HUDEP-2 (cell line): ENCODE results near the gene ACOT6.
"Not testable (repeated sequence)": the region's sequence is repeated elsewhere in the genome, so short reads cannot be mapped to it uniquely, and the experiment has no call there.

ENCODE experiments used
- DNase-seq, 76 experiments: peaks; one replicate each; lab custom pipeline; 2025; ENCODE audit not compliant: unreplicated experiment in 76 of 76; lab: John Stamatoyannopoulos, UW

The ACOT6 gene, protein sequence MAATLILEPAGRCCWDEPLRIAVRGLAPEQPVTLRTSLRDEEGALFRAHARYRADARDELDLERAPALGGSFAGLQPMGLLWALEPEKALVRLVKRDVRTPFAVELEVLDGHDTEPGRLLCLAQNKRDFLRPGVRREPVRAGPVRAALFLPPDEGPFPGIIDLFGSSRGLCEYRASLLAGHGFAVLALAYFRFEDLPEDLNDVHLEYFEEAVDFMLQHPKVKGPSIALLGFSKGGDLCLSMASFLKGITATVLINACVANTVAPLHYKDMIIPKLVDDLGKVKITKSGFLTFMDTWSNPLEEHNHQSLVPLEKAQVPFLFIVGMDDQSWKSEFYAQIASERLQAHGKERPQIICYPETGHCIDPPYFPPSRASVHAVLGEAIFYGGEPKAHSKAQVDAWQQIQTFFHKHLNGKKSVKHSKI

DNA sequence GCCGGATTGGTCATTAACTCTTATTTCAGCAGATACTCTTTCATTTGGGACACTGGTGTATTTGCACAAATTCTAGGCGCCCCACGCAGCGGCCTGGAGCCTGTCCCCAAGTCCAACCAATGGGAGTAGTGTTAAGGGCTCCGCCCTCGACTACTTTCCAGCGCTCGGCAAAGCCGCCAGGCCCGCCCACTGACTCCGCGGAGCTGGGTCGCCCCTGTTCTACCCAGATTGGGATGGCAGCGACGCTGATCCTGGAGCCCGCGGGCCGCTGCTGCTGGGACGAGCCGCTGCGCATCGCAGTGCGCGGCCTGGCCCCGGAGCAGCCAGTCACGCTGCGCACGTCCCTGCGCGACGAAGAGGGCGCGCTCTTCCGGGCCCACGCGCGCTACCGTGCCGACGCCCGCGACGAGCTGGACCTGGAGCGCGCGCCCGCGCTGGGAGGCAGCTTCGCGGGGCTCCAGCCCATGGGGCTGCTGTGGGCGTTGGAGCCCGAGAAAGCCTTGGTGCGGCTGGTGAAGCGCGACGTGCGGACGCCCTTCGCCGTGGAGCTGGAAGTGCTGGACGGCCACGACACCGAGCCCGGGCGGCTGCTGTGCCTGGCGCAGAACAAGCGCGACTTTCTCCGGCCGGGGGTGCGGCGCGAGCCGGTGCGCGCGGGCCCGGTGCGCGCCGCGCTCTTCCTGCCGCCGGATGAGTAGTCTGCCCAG lies at the start of gene ACOT6:
ACOT6 (plus strand) TSS at position 179 of the 707 bp plus-strand sequence; CDS start at position 234, 55 bp downstream.
- peak in 63 of 76 experiments; percentile 8 to 69 (median 43) for DNase-seq

DNA sequence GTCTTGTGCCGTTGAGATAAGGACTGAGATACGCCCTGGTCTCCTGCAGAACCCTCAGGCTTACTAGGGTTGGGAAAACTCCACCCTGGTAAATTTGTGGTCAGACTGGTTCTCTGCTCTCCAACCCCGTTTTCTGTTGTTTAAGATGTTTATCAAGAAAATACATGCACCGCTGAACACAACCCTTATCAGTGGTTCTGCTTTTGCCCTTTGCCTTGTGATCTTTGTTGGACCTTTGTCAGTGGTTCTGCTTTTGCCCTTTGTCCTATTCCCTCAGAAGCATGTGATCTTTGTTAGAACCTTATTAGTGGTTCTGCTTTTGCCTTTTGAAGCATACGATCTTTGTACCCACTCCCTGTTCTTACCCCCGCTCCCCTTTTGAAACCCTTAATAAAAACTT lies 49.6 kb upstream of the ACOT6 start:
- DNase-seq: peak in 27 of 76 experiments; percentile 2 to 80 (median 45)

DNA sequence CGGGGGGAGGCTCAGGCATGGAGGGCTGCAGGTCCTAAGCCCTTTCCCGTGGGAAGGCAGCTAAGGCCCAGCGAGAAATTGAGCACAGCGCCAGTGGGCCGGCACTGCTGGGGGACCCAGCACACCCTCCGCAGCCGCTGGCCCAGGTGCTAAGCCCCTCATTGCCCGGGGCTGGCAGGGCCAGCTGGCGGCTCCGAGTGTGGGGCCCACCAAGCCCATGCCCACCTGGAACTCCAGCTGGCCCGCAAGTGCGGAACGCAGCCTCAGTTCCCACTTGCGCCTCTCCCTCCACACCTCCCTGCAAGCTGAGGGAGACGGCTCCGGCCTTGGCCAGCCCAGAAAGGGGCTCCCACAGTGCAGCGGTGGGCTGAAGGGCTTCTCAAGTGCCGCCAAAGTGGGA lies 45.9 kb upstream of the ACOT6 start:
- DNase-seq: not testable (repeated sequence)

DNA sequence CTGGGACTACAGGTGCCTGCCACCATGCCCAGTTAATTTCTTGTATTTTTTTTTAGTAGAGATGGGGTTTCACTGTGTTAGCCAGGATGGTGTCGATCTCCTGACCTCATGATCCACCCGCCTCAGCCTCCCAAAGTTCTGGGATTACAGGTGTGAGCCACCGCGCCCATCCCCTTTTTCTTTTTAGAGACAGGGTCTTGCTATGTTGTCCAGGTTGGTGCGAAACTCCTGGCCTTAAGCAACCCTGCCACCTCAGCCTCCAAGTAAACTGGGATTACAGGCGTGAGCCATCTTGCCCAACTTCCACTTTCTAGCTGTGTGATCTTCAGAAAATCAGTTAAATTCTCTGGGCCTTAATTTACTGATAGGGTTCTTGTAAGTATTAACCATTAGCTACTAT lies 45.4 kb upstream of the ACOT6 start:
- DNase-seq: not testable (repeated sequence)

DNA sequence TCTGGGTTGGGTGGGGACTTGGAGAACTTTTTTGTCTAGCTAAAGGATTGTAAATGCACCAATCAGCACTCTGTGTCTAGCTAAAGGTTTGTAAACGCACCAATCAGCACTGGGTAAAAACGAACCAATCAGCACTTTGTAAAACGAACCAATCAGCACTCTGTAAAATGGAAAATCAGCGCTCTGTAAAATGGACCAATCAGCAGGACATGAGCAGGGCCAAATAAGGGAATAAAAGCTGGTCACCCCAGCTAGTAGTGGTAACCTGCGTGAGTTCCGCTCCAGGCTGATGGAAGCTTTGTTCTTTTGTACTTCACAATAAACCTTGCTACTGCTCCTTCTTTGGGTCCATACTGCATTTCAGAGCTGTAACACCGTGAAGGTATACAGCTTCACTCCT lies 45.0 kb upstream of the ACOT6 start:
- DNase-seq: no peak

DNA sequence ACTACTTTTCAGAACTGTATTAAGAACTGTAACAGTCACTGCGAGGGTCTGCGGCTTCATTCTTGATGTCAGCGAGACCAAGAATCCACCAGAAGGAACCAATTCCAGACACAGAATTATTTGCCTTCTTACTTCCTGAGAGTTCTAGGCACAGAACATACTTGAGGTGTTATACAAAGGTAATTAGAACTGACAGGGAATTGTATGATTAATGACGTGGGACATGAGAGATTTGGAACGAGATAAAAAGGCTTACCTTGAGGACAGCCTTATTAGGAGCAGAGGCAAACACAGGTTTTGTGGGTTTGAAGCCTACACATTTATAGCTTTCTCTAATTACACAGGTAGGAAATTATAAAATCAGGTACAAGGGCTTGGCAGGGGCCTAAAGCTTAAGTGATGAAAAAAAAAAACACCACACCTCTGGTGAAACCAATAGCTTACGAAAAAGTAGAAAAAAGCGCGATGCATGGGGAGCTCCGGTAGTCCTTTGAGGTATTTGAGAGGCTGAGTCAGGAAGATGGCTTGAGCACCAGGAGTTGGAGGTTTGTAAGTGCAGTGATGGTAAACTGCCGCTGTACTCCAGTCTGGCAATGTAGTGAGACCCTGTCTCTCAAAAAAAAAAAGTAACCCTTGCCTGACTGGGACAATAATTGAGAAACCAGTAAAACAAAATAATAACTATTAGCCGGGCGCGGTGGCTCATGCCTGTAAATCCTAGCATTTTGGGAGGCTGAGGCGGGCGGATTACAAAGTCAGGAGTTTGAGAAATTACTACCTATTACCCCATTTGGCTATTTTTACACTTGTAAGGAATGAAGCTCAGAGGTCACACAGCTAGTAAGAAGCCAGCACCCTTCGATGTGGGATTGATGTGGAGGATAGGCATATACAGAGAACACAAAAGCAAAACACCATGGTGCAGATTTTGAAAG lies 44.1 kb upstream of the ACOT6 start:
- DNase-seq: no peak

DNA sequence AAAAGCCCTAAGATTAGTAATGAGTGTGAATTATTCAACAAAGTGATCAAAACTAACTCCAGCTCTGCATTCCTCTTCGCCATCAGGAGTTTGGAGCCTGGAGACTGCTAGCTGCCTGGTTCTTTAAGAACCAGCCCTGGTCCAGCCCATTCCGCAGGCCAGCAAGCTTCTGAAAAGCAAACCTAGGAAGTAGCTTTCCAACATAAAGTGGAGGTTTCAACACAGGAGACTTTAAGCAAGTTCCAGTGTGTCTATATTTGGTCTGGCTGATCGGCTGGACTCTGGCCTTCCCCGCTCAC lies 43.5 kb upstream of the ACOT6 start:
- DNase-seq: peak in 1 of 76 experiments; percentile 16

DNA sequence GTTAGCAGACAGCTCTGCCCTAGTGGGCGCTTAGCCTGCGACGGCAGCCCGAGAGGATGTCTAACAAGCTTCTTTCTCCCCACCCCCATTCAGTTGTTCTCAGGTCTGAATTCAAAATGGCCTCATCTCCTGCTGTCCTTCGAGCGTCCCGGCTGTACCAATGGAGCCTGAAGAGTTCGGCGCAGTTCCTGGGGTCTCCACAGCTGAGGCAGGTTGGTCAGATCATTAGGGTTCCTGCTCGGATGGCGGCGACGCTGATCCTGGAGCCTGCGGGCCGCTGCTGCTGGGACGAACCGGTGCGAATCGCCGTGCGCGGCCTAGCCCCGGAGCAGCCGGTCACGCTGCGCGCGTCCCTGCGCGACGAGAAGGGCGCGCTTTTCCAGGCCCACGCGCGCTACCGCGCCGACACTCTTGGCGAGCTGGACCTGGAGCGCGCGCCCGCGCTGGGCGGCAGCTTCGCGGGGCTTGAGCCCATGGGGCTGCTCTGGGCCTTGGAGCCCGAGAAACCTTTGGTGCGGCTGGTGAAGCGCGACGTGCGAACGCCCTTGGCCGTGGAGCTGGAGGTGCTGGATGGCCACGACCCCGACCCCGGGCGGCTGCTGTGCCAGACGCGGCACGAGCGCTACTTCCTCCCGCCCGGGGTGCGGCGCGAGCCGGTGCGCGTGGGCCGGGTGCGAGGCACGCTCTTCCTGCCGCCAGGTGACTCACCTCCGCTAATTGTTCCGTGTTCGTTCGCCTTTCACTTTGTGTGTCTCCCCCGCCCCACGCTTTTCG lies 42.9 kb upstream of the ACOT6 start, which contains the start of gene ACOT2:
ACOT2 (plus strand) TSS at position 29 of the 774 bp plus-strand sequence; CDS start at position 57, 28 bp downstream.
- peak in 74 of 76 experiments; percentile 13 to 81 (median 58) for DNase-seq

DNA sequence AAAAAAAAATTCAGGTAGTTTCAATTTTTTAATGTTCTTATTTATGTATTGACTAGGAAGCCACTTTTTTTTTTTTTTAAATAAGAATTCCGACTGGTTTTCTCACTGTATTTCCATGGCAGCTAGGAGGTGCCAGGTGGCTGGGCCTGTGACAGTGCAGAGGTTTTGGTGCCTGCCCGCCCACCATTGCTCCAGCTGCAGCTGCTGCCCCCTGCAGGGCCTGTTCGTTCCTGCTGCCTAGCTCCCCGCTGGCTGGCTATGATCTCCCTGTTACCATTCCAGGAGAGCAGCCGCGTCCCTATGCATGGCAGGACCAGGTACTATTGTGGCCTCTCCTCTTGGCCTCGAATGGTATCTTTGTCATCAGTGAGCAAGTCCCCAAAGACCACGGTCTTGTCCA lies 41.4 kb upstream of the ACOT6 start:
- DNase-seq: peak in 49 of 76 experiments; percentile 7 to 63 (median 31)

DNA sequence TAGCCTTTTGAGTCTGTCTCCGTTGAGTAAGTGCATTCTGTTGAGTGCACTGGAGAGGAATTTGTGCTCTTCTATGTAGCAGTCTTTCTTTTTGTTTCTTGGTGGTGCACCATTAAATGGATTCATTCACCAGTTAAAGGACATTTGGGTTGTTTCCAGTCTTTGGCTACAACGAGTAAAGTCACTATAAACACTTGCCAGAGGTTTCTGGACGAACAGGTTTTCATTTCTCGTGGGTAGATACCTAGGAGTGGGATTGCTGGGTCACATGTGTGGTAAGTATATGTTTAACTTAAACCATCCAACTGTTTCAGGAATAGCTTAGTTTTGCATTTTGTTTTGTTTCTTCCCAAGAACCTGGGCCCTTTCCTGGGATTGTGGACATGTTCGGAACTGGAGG lies 39.3 kb upstream of the ACOT6 start:
- not testable (repeated sequence) for DNase-seq

DNA sequence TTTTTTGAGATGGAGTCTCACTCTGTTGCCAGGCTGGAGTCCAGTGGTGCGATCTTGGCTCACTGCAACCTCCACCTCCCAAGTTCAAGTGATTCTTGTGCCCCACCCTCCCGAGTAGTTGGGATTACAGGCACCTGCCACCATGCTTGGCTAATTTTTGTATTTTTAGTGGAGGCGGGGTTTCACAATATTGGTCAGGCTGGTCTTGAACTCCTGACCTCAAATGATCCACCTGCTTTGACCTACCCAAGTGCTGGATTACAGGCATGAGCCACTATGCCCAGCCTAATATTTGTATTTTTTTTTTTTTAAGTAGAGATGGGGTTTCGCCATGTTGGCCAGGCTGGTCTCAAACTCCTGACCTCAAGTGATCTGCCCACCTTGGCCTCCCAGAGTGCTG lies 38.6 kb upstream of the ACOT6 start:
- not testable (repeated sequence) for DNase-seq

DNA sequence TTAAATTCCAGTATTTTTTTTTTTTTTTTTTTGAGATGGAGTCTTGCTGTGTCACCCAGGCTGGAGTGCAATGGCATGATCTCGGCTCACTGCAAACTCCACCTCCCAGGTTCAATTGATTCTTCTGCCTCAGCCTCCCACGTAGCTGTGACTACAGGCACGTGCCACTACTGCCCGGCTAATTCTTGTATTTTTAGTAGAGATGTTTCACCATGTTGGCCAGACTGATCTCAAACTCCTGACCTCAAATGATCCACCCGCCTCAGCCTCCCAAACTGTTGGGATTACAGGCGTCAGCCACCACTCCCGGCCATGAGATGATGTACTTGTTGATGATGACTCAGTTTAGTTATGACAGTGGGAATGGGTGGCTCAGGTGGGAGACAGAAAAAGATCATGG lies 38.1 kb upstream of the ACOT6 start:
- not testable (repeated sequence) for DNase-seq

DNA sequence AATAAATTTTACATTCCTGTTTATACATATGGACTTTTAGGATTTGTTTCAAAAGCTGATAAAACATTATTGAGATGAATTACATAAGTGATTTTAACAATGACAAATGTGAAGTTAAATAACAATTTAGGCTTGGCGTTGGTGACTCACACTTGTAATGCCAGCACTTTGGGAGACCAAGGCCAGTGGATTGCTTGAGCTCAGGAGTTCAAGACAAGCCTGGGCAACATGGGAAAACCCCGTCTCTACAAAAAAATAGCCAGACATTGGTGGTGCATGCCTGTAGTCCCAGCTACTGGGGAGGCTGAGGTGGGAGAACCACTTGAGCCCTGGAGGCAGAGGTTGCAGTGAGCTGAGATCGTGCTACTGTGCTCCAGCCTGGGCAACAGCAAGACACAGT lies 35.9 kb upstream of the ACOT6 start:
- no peak for DNase-seq

DNA sequence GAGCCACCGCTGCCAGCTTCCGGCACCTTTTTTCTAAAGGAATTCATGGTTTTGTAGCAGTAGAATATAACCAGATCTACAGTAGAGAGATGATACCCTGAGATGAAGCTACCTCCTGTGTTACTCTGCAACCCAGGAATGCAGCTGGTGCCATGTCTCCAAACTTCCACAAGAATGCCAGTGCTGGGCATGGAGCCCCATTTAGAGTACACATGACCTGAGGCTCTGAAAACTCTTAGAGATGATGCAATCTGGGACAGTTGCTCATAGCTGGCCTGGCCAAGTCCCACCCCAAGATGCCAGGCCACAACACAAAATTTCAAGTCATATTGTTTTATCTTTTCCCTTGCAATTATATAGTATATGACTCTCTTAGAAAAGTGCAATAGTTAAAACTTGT lies 35.1 kb upstream of the ACOT6 start:
- DNase-seq: not testable (repeated sequence)

DNA sequence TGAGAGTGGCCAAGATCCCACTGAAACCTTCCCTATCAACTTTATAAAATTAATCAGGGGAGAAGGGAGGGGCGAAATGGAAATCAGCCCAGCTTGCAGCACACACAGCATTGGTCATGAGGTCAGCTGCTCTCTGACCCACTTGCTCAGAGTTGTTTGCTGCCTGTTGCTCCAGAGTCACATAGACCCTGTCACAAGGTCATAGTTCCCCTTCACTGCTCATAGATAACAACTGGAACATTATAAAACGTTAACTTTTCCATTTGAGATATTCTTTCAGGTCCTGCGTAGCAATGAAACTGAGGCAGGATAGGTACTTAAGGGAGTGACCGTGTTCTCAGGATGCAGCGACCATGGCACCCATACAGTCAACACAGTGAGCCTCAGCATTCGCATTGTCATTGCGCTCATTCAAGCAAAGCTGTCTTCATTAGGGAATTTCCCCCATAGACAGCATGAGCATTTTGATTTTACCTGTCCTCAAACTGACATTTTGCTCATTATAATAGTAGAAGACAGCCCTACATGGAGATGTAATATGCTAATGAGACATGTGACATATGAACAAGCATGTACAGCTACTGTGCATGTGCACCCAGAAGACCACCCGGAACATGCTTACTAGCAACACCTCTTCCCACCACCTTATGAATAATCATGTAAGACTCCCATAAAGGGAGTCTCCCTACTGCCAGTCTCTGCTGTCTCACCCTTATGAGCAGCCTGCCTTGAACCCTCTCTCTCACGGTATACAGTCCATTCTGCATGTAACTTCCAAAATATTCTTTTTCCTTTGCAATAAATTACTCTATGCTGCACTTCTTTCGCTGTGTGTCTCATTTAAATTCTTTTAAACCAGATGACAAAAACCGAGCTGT lies 30.0 kb upstream of the ACOT6 start:
- not testable (repeated sequence) for DNase-seq

DNA sequence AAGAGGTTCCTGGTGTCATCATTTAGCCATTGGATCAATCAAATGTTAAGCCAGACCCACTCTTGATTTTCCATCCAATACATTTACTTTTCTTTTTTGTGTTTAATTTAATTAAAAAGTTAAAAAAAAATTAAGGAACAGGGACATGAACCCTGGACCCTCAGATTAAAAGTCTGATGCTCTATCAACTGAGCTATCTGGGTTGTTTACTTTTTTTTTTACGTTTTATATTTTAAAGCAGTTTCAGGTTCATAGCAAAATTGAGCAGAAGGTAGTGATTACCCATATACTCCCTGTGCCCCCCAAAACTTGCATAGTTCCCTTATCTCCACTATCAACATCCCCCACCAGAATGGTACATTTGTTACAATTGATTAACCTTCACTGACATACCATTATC lies 23.6 kb upstream of the ACOT6 start:
- no peak for DNase-seq

DNA sequence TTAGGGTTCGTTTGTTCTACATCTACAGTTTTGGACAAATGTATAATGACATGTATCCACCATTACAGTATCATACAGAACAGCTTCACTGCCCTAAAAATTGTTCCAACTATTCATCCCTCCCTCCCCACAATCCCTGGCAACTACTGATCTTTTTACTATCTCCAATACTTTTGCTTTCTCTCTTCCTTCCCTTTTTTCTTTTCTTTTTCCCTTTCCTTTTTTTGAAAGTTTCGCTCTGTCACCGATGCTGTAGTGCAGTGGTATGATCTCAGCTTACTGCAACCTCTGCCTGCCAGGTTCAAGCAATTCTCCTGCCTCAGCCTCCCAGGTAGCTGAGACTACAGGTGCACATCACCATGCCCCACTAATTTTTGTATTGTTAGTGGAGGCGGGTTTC lies 23.2 kb upstream of the ACOT6 start:
- no peak for DNase-seq

DNA sequence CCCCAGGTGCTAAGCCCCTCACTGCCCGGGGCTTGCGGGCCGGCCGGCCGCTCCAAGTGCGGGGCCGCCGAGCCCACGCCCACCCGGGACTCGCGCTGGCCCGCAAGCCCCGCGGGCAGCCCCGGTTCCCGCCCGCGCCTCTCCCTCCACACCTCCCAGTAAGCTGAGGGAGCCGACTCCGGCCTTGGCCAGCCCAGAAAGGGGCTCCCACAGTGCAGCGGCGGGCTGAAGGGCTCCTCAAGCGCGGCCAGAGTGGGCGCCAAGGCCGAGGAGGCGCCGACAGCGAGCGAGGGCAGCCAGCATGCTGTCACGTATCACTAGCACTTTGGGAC lies 21.7 kb upstream of the ACOT6 start:
- not testable (repeated sequence) for DNase-seq
